IPS-NIHi7 (cell line): ENCODE measurements around the gene PGAM2.

Experiments used
- DNase-seq: peaks from one replicate; pipeline ENCODE4 v3.0.0; 2012; ENCODE audit warnings: mixed read lengths; ENCODE audit errors: extremely low spot score

Gene PGAM2

GRCh38 chr7:44103923-44104859 lies 38.8 kb upstream of the PGAM2 start, which contains the start of gene AEBP1:
Gene AEBP1 (plus strand): TSS chr7:44104345. CDS start chr7:44104666, 321 bp downstream.
- peak; percentile 78 for DNase-seq

- DNase-seq = no peak
Measured at GRCh38 chr7:44103566-44103922, 38.2 kb upstream of the PGAM2 start.

DNA sequence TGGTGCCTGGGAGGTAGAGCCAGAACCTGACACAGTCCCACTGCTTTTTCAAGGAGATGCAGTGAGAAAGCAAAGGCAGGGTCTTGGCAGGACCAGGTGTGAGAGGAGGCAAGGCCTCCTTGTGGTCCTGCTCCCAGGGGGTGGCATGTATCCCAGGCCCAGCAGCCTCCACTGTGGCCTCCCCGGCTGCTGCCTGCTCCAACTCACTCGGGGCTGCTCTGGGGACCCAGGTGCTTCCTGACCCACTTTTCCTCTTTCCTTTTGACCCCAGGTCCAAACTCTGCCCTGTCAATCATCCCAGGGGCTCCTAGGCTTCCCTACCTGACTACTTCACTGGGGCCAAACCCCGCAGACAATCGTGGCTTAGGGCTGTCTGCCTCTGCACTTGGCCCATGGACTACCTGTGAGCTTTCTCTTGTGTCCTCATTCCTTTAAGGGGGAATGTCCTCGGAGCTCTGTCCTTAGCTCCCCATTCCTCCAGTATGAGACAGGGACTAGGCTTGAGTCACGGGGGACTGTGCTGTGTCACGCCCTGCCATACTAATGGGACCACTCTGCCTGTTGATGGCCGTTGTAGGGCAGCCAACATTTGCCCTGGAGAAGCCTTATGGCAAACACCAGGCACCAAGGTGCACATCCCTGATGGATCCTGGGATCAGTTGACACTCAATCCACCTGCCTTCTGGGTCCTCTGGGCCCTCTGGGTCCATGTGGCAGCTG lies 37.6 kb upstream of the PGAM2 start:
- DNase-seq = no peak

- DNase-seq = no peak
Measured at GRCh38 chr7:44101966-44102845, 36.8 kb upstream of the PGAM2 start.

- no peak for DNase-seq
Measured at GRCh38 chr7:44101303-44101965, 36.1 kb upstream of the PGAM2 start.

DNA sequence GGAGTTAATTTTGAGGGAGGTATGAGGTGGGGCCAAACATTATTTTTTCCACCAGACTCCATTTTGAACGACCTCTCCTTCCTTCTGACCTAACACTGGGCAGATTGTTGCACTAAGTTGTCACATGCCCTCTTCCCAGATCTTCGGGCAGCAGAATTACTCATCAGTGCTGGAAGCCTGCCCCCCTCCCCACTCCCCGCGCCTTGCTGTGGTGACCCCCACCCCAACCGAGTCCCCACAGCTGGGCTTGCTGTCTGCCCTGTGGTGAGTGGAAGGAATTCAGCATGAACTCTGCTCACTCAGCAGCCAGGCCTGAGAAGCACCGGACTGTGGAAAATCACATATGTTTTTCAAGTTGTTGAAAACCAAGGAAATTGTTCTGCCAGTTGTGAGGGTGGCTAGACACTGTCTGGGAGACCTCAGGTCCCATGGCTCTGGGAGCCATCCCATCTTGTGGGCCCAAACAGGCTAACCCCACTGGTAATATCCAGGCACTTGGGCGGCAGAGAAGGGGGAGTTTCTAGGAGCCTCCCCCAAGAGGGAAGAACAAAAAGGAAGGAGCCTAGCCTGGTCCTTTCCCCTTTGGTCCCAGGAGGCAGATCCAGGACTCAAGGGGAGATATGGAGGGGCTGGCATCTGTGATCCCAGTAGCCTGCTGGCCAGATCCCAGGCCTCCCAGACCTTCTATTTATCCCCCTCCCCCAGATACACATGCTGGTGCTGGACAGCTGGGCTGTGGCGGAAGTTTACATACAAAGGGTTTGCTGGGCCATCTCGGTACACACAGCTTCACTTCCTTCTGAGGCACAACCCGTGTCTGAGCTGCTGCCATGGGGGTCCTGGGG lies 35.3 kb upstream of the PGAM2 start:
- no peak for DNase-seq

- no peak for DNase-seq
Measured at GRCh38 chr7:44099669-44100068, 34.3 kb upstream of the PGAM2 start.

GRCh38 chr7:44098092-44099068 lies 33.0 kb upstream of the PGAM2 start:
- DNase-seq = no peak

DNA sequence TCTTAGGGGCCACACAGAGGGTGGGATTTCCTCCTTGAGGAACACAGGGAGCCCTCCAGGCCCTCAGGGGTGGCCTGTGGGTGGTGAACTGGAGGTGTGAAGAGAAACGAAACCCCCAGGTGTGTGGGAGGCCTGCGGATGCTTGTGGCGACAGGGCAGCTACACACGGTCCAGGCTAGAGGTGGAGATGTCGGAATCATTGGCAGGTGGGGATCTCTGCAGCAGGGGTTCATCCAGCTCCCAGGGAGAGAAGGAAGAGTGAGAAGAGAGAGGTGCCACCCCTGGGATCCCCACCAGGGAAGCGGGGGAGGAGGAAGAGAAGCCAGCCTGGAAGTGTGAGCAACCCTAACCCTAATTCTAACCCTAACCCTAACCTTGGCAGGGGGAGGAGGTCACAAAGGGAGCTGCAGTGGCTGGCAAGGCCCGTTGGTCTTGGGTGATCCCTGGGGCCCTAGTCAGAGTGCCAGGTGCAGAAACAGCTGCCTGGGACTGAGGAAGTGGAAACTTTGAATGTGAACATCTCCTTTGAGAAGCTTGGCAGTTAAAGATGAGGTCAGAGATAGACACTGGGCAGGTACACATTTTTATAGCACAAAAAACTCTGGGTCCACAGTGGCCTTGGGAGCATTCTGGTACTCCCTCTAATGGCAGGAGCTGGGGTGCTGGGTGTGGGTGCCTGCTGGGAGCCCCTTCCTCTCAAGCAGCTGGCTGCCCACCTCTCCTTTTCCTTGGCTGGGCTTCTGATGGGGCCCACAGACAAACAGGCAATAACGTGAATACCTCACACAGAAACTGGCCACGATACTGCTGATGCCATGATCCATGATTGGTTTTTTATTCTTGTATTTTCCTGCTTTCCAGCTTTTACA lies 31.9 kb upstream of the PGAM2 start:
- no peak for DNase-seq

GRCh38 chr7:44096326-44096881 lies 31.0 kb upstream of the PGAM2 start:
- DNase-seq = no peak

GRCh38 chr7:44095781-44096180 lies 30.4 kb upstream of the PGAM2 start:
- no peak for DNase-seq

DNA sequence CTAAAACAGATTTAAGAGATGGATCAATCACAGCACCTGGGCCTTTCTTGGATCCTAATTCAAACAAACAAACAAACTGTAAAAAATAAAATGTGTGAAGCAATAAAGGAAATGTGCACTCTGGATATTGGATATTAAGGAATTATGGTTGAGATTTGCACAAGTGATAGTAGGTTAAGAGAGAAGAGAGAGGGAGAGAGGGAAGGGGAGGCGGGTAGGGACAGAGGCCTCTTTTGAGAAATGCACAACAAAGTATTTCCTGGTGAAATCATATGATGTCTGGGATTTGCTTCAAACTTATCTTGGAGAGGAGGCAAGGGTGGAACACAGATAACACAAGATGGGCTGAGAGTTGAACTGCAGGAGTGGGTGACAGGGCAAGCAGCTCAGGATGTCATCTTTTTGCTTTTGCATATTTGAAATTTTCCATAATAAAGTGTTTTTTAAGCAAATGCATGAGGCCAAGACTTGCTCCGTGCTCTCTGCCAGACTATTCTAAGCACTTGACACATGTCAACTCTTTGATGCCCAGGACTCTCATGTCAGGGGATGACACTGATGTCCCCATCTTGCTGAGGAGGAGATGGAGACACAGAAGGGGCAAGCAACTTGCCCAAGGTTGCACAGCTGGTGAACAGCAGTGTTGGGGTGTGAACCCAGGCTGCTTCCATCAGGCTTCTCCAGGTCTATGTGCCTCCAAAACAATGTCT lies 29.7 kb upstream of the PGAM2 start:
- no peak for DNase-seq

DNA sequence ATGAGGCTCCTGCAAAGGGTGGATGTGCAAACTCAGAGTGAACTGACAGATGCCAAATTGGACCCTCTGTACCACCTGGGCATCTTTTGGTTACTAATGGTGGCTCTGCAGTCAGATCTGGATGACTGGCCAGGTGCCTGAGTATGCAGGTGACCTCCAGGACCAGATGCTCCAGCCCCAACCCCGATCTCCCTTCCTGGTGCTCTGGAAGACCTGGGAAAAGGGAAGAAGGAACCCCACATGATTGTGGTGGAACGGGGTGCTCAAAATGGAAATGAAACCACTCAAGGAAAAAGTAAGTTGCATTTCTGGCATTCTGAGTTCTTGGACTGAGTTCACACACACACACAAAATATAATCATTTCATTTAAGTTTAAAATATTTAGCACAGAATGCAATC lies 29.0 kb upstream of the PGAM2 start:
- no peak for DNase-seq

DNA sequence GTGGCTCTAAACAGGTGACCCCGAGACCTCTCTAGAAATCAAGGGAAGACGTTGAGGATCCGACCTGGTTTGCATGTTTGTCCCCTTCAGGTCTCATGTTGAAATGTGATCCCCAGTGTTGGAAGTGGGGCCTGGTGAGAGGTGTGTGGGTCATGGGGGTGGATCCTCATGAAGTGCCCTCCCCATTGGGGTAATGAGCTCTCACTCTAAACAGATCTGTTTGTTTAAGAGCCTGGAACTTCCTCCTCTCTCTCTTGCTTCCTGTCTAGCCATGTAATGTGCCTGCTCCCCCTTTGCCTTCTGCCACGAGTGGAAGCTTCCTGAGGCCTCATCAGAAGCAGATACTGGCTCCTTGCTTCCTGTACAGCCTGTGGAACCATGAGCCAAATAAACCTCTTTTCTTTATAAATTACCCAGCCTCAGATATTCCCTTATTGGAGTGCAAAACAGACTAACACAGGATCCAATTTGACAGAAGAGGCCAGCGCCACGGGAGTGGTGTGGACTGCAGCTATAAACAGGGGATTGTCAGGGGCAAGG lies 27.8 kb upstream of the PGAM2 start:
- no peak for DNase-seq

DNA sequence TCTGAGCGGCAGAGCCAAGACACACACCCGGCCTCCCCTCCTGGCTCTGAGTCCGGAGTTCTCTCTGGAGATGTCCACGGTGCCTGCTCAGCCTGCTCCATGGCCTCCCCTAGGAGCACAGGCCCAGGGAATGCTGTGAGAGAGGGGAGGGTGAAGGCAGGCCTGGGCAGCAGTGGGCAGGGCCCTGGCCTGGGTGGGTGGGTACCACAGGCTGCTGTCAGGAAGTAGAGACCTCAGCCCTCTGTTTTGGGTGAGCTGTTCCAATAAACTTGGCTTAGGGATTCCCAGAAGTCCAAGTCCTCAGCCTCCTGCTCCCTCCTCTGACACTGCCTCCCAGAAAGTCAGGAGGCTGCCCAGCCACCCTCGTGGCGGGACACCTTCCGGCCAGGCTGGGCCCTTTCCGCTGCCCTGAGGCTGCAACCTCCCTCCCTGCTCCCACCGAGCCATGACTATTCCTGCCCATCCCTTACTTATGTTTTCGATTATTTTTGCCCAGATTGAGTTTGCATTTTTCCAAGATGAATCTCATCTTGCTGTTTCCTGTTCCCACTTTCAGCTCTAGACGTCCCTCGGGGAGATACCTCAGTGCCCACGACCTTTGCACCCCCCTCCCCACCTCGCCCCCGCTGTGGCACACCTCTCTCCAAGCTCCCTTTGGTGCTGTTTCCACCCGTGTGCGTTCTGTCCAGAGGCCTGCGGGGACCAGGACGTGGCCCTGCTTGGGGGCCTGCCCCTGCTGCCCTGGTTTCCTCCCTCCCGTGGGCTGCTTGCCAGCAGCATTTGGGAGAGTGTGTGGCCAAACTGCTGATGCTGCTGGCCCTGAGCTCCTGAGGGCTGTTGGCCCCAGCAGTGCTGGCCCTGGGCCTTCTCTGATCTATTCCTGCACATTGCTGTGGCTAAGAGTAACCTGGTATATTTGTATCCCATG lies 22.8 kb upstream of the PGAM2 start:
- DNase-seq = no peak

GRCh38 chr7:44086627-44087026 lies 21.3 kb upstream of the PGAM2 start:
- no peak for DNase-seq
